Sigmoid colon (tissue), 4 donors: ENCODE data around the gene LCOR.

Source experiments
- POLR2A ChIP-seq, 2 donors: fragments of 450-650 bp; IDR thresholded peaks; one replicate each; pipeline ENCODE4 v1.6.1; 2016; ENCODE audit warnings: antibody characterized with exemption in 2 of 2, mild to moderate bottlenecking in 2 of 2, moderate library complexity in 2 of 2
- POLR2AphosphoS5 ChIP-seq, 4 donors: sonication (generic); formaldehyde crosslinking; IDR thresholded peaks; one replicate each; pipeline ENCODE4 v1.6.1; 2017; ENCODE audit warnings: antibody characterized with exemption in 4 of 4
- TF ChIP-seq, protein P1 (sequence below), 4 experiments: fragments of 450-650 bp in 3 of 4; fragments of 200-600 bp in 1 of 4; IDR thresholded peaks; one replicate each; pipeline ENCODE4 v1.5.1; 2016 to 2019; ENCODE audit warnings: antibody characterized with exemption in 4 of 4, mild to moderate bottlenecking in 3 of 4, moderate library complexity in 2 of 4

- TF ChIP-seq, protein P1, sequence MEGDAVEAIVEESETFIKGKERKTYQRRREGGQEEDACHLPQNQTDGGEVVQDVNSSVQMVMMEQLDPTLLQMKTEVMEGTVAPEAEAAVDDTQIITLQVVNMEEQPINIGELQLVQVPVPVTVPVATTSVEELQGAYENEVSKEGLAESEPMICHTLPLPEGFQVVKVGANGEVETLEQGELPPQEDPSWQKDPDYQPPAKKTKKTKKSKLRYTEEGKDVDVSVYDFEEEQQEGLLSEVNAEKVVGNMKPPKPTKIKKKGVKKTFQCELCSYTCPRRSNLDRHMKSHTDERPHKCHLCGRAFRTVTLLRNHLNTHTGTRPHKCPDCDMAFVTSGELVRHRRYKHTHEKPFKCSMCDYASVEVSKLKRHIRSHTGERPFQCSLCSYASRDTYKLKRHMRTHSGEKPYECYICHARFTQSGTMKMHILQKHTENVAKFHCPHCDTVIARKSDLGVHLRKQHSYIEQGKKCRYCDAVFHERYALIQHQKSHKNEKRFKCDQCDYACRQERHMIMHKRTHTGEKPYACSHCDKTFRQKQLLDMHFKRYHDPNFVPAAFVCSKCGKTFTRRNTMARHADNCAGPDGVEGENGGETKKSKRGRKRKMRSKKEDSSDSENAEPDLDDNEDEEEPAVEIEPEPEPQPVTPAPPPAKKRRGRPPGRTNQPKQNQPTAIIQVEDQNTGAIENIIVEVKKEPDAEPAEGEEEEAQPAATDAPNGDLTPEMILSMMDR (IDR thresholded peaks at IDR 0.05), result no peak
- TF ChIP-seq POLR2A (IDR thresholded peaks at IDR 0.05), result no peak
- no peak for TF ChIP-seq POLR2AphosphoS5 (IDR thresholded peaks at IDR 0.05)
Observed at GRCh38 chr10:97017474-97017903, 185.4 kb downstream of the LCOR start.
